GM12878 (cell line): ENCODE measurements around the gene ZNF333.

Experiments
- ASH2L ChIP-seq: fragments of 300-600, 200-600 bp; sonication (generic); IDR thresholded peaks from 2 replicates; pipeline ENCODE4 v1.6.1; 2017; ENCODE audit warnings: low read depth, mild to moderate bottlenecking, borderline replicate concordance
- ETV6 ChIP-seq, 2 experiments: fragments of 450-650 bp in 1 of 2; IDR thresholded peaks in 1 of 2; conservative IDR thresholded peaks in 1 of 2; 2 replicates each; pipeline ENCODE4 v1.6.1; 2014; ENCODE audit warnings: antibody characterized with exemption in 1 of 2, borderline replicate concordance in 1 of 2, low read depth in 1 of 2, mild to moderate bottlenecking in 1 of 2, moderate library complexity in 1 of 2
- NR2C2 ChIP-seq: IDR thresholded peaks from 2 replicates; pipeline ENCODE4 v1.6.1; 2011; ENCODE audit warnings: borderline replicate concordance, low read depth; ENCODE audit not compliant: control insufficient read depth, insufficient read length
- SMC3 ChIP-seq: IDR thresholded peaks from 2 replicates; pipeline ENCODE4 v1.6.1; 2011; ENCODE audit warnings: low read length, improper control_type of control experiment, borderline replicate concordance
- YY1 ChIP-seq: IDR thresholded peaks from 2 replicates; pipeline ENCODE4 v1.6.1; 2011; ENCODE audit warnings: low read depth, mild to moderate bottlenecking, low read length
- ZNF274 ChIP-seq: IDR thresholded peaks from one replicate; pipeline ENCODE4 v1.8.0; 2011; ENCODE audit not compliant: insufficient read length, insufficient read depth
- TF ChIP-seq, protein P1 (sequence below), 3 experiments: IDR thresholded peaks in 2 of 3; conservative IDR thresholded peaks in 1 of 3; 2 replicates each; pipeline ENCODE4 v1.5.1; 2011; ENCODE audit warnings: low read depth in 3 of 3, low read length in 3 of 3, mild to moderate bottlenecking in 3 of 3, control low read depth in 2 of 3, moderate library complexity in 2 of 3, inconsistent platforms in 1 of 3, mixed read lengths in 1 of 3; ENCODE audit not compliant: control insufficient read depth in 2 of 3, insufficient read depth in 1 of 3; ENCODE audit errors: extremely low read depth in 1 of 3

DNA sequence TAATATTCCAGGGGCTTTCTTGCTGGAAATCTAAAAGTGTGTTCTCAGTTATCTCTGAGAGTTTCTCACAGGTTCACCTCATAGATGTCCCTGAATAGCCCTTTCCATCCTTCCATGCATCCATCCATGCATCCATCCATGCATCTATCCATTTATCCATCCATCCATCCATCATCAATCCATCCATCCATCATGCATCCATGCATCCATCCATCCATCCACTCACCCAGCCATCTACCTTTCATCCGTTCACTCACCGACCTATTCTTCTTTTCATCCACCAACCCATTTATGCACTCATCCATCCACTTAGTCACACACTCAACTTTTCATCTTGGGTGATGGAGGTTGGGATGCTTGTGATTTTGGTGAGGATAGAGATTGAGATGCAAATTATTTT is 7.8 kb upstream of the ZNF333 start:
- TF ChIP-seq, protein P1, sequence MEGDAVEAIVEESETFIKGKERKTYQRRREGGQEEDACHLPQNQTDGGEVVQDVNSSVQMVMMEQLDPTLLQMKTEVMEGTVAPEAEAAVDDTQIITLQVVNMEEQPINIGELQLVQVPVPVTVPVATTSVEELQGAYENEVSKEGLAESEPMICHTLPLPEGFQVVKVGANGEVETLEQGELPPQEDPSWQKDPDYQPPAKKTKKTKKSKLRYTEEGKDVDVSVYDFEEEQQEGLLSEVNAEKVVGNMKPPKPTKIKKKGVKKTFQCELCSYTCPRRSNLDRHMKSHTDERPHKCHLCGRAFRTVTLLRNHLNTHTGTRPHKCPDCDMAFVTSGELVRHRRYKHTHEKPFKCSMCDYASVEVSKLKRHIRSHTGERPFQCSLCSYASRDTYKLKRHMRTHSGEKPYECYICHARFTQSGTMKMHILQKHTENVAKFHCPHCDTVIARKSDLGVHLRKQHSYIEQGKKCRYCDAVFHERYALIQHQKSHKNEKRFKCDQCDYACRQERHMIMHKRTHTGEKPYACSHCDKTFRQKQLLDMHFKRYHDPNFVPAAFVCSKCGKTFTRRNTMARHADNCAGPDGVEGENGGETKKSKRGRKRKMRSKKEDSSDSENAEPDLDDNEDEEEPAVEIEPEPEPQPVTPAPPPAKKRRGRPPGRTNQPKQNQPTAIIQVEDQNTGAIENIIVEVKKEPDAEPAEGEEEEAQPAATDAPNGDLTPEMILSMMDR (IDR thresholded peaks at IDR 0.05 in 2 of 3, conservative IDR thresholded peaks at IDR 0.05 in 1 of 3; ENCODE audit: control insufficient read depth in 2 of 3, extremely low read depth in 1 of 3, insufficient read depth in 1 of 3, low read depth in 3 of 3, low read length in 3 of 3) = no peak
- no peak for TF ChIP-seq ETV6 (conservative IDR thresholded peaks at IDR 0.05 in 1 of 2, IDR thresholded peaks at IDR 0.05 in 1 of 2; ENCODE audit: borderline replicate concordance in 1 of 2, low read depth in 1 of 2)
- TF ChIP-seq YY1 = no peak
- no peak for TF ChIP-seq ZNF274
- no peak for TF ChIP-seq SMC3
- no peak for TF ChIP-seq NR2C2
- no peak for TF ChIP-seq ASH2L
